Measurements from ENCODE around the gene CMTR1. TPM values are rescaled to one million over a fixed set of nuclear protein-coding genes. Genes with fewer than 3 reads are reported as not detected.

Gene CMTR1
- total and polyA plus RNA-seq, 2 of the 13 experiments (the other 11 are each of a cell fraction or from before 2014, with no cell fraction given), result 19.7 to 55.2 TPM

DNA sequence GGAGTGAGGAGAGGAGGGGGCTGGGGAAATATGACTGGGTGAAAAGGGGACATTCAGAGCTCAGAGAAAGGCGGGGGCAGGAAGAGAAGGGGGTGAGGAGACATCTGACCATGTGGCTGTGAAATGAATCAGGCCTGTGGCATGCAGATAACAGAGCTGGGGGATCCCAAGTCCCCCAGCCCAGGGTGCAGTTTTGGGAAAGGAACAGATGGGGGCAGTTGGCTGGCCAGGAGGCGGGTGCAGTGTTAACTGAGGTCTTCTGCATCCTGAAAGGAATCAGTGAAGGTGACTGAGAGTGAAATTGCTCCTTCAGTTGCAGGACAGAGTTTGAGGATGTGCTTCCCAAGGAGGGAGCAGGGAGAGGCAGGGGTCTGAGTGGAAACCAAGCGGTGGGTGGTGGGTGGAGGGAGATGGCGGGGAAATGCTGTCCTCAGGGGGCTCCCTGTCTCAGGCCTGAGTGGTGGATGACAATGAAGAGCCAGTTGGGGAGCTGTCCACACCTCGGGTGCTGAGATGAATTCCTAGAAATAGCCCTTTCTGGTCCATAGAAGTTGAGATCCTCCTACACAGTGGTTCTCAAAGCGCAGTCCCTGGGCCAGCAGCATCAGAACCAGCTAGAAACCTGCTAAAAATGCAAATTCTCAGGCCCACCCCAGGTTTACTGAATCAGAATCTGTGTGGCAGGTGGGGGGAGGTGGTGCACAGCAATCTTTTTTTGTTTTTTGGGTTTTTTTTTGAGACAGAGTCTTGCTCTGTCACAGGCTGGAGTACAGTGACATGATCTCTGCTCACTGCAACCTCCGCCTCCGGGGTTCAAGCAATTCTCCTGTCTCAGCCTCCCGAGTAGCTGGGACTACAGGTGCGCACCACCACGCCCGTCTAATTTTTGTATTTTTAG, 92.7 kb downstream of the CMTR1 start:
- Histone ChIP-seq H3K4me1 (ENCODE audit: insufficient read depth, low read length) (no peaks in the 10 kb centered on the region), H2AFZ (ENCODE audit: low read length) (no peak overlapping the region), H4K20me1 (ENCODE audit: insufficient read depth, low read length) (no peaks in the 10 kb centered on the region), H3K27ac (ENCODE audit: extremely low read length, insufficient read depth, low read length) (no peak overlapping the region), H3K9ac (ENCODE audit: insufficient read depth, low read depth, low read length) (no peak overlapping the region), H3K79me2 (ENCODE audit: insufficient read depth, low read length) (no peaks in the 10 kb centered on the region), H3K4me3 (replicated peaks in 1 of 3; ENCODE audit: insufficient read depth in 1 of 3, low read depth in 2 of 3, low read length in 3 of 3) (no peak overlapping the region), H3K9me3 (ENCODE audit: low read length) (no peaks in the 10 kb centered on the region), H3K4me2 (ENCODE audit: low read depth, low read length) (no peak overlapping the region), H3K27me3 (ENCODE audit: control insufficient read depth in 1 of 2, insufficient read depth in 2 of 2, low read length in 2 of 2) (0 out of 5 replicates have a peak, but pooled peaks cover 0 to 3% of the 10 kb centered on the region in 2 experiments), H3K36me3 (replicated peaks in 1 of 2; ENCODE audit: control insufficient read depth in 1 of 2, insufficient read depth in 2 of 2, low read length in 2 of 2) (no peaks in the 10 kb centered on the region)
- BruUV-seq (replicated peaks), result no TSS peak
- intact Hi-C loops (cut with micrococcal nuclease; ENCODE audit: unreplicated experiment) (no loop called here), in situ Hi-C loops (cut with HindIII; ENCODE audit: extremely low pct_ligation_motif_present, low pct_unique_long_range_greater_than_20kb) (no loop called here)
- ChIA-PET POLR2A (no interaction called here), CTCF (ENCODE audit: low intra/inter-chr PET ratio, low total read pairs) (no interaction called here)
- ATAC-seq (peak; percentile 37; the same call in 2 of the 3 replicates), FAIRE-seq (no peak), DNase-seq (ENCODE audit: low spot score) (no peak)
- TF ChIP-seq, protein P1, sequence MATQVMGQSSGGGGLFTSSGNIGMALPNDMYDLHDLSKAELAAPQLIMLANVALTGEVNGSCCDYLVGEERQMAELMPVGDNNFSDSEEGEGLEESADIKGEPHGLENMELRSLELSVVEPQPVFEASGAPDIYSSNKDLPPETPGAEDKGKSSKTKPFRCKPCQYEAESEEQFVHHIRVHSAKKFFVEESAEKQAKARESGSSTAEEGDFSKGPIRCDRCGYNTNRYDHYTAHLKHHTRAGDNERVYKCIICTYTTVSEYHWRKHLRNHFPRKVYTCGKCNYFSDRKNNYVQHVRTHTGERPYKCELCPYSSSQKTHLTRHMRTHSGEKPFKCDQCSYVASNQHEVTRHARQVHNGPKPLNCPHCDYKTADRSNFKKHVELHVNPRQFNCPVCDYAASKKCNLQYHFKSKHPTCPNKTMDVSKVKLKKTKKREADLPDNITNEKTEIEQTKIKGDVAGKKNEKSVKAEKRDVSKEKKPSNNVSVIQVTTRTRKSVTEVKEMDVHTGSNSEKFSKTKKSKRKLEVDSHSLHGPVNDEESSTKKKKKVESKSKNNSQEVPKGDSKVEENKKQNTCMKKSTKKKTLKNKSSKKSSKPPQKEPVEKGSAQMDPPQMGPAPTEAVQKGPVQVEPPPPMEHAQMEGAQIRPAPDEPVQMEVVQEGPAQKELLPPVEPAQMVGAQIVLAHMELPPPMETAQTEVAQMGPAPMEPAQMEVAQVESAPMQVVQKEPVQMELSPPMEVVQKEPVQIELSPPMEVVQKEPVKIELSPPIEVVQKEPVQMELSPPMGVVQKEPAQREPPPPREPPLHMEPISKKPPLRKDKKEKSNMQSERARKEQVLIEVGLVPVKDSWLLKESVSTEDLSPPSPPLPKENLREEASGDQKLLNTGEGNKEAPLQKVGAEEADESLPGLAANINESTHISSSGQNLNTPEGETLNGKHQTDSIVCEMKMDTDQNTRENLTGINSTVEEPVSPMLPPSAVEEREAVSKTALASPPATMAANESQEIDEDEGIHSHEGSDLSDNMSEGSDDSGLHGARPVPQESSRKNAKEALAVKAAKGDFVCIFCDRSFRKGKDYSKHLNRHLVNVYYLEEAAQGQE (IDR thresholded peaks at IDR 0.05; ENCODE audit: borderline replicate concordance in 1 of 2, low read depth in 1 of 2, low read length in 2 of 2), result peak; percentile 66 to 94
- no peak for TF ChIP-seq ZFY (CRISPR knock-in tag; IDR thresholded peaks at IDR 0.05)
- TF ChIP-seq ZNF768 (CRISPR knock-in tag; IDR thresholded peaks at IDR 0.05), result no peak
- peak; percentile 64; the same call in 1 of the 2 replicates for TF ChIP-seq EHMT2 (IDR thresholded peaks at IDR 0.05; ENCODE audit: borderline replicate concordance, low read depth, low read length)
- 0 out of 2 replicates have a peak, but pooled peaks have one; percentile 26 for TF ChIP-seq TGIF2 (CRISPR knock-in tag; IDR thresholded peaks at IDR 0.05)
- peak; percentile 95 for TF ChIP-seq MIER2 (CRISPR knock-in tag; IDR thresholded peaks at IDR 0.05)
- TF ChIP-seq BCL6 (CRISPR knock-in tag; IDR thresholded peaks at IDR 0.05), result 0 out of 2 replicates have a peak, but pooled peaks have one; percentile 52
- peak; percentile 33; the same call in 1 of the 2 replicates for TF ChIP-seq SALL1 (CRISPR knock-in tag; IDR thresholded peaks at IDR 0.05)
- WGBS (ENCODE audit: low lambda C conversion rate), result 56% methylated on average over 12 of the region's 12 CpGs

Measured in HepG2 (cell line).